Measurements from ENCODE around the gene NELFB.

NELFB gene

GRCh38 chr9:137303151-137303892 lies 48.2 kb downstream of the NELFB start:
- no peak for DNase-seq (ENCODE audit: low read depth)

DNA sequence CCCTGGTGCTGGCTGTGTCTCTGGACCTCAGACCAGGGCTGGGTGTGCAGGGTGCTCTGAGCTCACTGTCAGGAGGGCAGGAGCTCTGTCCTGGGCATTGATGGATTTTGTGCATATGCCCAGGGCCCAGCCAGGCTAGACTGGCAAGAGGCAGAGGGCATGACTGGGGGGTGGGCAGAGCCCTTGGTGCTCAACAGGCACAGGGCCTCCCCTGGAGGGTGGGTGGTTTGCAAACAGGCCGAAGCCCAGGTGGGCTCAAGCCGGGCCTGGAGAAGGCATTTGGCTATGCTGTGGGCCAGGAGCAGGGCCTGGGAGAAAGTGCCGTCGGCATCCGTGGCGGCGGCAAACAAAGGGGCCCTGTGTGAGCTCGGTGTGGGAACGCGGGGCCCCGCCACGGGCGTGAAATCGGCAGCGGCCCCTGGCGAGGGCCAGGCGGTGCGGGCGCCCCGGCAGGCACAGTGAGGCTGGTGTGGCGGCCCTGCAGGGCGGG lies 48.8 kb downstream of the NELFB start:
- no peak for DNase-seq (ENCODE audit: low read depth)

DNA sequence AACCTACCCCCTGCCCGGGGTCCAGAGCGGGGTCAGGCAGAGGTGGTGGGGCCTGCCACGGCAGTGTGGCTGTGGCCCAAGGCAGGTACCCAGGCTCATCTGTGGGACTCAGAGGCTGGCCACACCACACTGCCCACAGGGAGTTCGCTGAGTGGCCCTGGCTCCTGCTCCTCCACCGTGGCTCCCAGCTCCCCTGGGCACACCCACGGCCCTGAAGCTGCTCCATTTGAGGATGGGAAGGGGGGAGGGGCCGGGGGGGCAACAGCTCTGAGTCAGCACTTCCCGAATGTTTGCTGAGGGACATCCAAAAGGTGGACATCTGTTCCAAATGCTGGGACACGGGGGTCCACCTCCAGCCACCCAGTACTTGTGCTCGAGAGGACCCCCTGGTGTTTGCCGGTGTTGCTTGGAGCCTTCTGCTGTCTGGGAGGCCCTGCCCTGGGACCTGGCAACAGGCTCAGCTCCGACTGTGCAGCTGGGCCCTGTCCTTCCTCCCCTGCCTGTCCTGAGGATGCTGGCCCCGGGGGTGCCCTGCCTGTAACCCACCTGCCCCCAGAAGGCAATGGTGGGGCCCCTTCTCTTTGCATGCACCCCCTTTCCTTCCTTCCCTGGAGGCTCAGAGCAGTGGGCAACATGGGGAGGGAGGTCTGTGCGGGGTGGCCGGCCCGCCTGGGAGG lies 49.4 kb downstream of the NELFB start:
- DNase-seq (ENCODE audit: low read depth), result no peak

DNA sequence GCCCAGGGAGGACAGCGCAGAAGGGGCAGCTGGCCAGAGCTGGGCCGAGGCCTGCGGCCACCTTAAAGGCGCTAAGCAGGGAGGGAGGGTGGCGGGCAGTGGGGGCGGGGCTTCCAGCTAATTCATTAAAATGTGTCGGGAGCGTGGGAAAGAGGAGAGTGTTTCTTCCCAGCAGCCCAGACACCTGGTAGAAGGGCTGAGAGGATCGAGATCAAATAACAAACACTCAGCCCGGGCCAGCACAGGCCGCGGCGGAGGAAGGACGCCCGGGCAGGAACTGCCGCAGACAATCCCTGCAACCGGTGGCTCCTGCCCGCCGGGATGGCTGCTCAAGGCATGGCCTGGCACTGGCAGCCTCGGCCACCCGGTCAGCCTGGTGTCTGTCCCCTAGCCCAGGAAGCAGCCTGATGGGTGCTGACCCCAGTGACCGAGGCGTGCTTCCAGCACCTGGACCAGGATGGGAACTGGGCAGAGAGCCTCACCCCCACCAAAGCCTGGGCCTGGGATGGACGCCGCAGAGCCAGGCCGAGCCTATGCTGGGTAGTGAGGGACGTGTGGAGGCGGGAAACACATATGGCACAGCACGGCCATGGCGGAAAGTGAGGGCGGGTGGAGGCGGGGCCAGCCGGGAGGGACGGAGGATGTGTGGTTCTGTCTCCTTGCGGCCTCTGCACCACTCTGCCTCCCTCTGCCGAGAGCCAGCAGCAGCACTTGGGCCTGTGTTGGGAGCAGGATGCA lies 50.1 kb downstream of the NELFB start:
- DNase-seq (ENCODE audit: low read depth), result peak; percentile 68

- DNase-seq (ENCODE audit: low read depth), result no peak
Measured at GRCh38 chr9:137305798-137306065, 50.6 kb downstream of the NELFB start.

DNA sequence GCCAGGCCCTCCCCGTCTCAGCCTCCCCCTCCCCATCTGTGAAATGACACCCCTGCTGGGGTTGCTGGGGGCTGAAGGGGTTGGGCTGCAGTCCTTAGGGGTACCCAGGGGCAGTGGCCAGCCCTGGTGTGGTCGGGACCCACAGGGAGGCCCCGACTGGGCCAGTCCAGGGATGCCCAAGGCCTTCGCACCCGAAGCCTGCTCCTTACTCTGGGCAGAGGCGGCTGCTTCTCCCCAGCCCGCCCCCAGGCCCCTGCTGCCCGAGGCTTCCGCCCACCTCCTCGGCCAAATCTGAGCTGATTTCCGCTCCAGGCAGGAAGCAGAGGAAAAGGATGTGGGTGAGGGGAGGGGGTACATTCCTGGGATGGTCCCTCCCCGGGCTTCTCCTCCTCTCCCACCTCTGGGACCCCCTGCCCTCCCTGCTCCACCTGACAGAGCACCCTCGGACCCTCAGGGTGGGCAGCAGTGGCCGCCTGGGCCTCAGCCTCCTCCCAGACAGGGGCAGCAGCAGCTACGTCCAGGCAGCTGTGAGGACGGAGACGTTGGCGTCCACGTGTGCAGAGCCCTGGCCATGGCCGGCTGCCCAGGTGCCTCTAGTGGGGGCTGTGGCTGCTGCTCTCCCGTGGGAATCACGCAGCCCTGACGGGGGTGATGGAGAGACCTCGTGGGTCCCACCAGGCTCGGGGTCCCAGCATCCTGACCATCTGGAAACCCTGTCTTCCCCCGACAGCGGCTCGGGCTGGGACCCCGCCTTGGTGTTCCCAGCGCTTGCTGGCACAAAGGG lies 51.1 kb downstream of the NELFB start:
- DNase-seq (ENCODE audit: low read depth), result no peak

GRCh38 chr9:137306850-137307254 lies 51.7 kb downstream of the NELFB start:
- DNase-seq (ENCODE audit: low read depth), result no peak

GRCh38 chr9:137307255-137308056 lies 52.3 kb downstream of the NELFB start:
- DNase-seq (ENCODE audit: low read depth), result no peak

DNA sequence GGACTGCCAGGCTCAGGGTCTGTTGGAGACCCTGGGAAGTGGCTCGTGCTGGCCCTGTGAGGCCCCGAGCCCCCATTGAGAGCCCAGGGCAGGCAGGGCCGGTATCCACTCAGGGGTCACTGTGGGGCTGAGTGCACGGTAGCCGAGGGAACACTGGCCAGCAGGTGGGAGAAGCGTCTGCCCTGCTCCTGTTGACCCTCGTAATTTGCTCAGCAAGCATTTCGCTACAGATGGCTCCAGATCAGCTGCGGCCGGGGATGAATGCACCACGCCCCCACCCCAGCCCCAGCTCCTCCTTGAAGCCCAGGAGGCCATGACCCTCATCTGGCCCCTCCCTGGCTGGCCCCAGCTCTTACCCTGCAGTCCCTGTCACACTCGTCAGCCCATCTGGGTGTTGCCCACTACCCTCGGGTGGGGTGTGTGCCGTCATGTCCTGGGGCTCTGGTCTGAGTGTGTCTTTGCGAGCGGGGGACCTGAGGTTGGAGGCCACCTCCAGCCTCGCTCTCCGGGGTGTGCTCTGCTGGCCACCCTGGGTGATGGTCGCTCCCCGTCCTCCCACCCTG lies 53.0 kb downstream of the NELFB start:
- no peak for DNase-seq (ENCODE audit: low read depth)

DNA sequence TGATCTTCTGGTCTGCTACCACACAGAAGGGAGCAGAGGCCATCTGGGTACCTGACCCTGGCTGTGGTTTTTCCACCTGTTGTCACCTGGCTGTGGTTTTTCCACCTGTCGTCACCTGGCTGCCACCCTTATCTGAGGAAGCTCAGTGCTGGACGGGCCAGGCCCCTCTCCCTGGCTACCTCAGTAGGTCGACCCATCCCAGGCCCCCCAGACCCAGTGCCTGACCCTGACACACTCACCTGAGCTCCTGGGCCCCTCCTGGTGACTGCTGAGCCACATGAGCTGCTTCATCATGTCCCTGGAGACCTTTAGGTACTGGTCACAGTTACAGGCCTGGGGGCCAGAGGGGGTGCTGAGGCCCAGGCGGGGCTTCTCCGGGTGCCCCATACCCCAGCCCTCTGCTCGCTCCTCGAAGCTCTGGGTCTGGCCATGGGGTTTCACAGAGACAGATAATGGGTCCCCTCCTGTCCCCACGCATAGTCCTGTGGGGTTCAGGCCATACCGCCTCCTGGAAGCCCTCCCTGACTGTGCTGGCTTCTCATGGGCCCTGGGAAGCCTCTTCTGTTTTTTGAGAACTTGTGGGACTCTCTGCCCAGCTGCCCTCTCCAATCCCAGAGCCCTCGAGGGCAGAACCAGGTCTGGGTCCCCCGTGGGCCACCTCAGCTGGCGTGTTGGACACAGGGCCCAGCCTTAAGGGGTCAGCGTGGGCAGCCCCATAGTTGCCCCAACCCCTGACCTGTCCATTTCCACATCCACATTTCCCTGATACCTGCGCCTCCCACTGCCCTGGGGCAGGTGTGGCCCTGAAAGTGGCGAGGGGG lies 54.5 kb downstream of the NELFB start:
- no peak for DNase-seq (ENCODE audit: low read depth)

- DNase-seq (ENCODE audit: low read depth), result no peak
Measured at GRCh38 chr9:137310189-137311052, 55.3 kb downstream of the NELFB start.

DNA sequence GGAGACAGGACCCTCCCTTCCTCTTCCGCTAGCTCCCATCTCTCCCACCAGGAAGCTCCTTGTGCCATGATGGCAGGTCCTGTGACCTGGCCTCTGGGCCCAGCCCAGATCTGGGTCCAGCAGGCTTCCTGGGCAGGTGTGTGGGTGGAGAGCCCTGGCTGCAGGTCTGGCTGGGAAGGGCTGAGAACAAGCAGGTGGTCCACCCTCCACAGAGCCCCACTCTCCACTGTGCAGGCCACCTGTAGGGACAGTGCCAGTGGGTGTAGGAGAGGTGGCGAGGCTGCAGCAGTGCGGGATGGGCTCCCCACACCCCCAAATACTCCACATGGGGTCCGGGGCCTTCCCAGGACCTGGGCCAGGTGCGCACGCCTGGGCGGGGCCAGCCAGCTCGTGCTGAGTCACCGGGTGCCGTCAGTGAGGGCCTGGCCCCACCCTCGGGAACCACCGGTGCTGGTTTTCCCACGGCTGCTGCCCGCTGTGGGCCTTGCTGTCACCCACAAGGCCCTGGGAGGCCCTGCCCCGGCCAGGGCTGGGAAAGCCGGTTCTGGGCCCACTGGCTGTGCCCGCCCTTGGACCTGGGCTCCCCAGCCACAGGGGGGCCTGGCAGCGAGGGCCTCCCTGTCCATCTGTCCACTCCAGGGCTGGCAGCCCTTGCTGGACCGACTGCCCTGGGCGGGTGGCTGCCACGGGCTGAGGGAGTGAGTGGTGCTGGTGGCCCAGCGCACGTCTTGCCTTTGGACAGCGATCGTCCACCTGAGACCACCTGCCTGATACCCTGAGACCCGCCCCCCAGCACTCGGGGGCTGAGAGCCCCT lies 56.3 kb downstream of the NELFB start:
- no peak for DNase-seq (ENCODE audit: low read depth)

GRCh38 chr9:137311986-137312851 lies 57.1 kb downstream of the NELFB start:
- no peak for DNase-seq (ENCODE audit: low read depth)

DNA sequence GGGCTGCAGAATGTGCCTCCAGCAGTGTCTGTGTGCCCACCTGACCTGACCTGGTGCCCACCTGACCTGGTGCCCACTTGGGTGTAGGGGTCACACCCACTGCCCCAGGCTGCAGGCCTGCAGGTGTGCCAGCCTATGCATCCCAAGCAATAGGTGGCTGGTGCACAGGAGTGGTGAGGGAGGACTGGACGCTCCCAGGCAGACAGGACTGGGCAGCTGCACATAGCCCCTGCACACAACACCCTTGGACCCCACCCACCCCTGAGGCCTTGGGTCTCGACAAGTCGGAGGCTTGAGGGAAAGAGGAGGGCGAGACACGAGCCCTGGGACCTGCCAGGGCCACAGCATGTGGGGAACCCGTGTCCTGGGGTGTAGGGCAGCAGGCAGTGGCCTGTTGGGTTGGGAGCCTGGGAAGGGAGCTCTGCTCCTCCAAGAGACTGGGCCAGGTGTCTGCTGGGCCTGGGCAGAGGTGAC lies 57.8 kb downstream of the NELFB start:
- no peak for DNase-seq (ENCODE audit: low read depth)

DNA sequence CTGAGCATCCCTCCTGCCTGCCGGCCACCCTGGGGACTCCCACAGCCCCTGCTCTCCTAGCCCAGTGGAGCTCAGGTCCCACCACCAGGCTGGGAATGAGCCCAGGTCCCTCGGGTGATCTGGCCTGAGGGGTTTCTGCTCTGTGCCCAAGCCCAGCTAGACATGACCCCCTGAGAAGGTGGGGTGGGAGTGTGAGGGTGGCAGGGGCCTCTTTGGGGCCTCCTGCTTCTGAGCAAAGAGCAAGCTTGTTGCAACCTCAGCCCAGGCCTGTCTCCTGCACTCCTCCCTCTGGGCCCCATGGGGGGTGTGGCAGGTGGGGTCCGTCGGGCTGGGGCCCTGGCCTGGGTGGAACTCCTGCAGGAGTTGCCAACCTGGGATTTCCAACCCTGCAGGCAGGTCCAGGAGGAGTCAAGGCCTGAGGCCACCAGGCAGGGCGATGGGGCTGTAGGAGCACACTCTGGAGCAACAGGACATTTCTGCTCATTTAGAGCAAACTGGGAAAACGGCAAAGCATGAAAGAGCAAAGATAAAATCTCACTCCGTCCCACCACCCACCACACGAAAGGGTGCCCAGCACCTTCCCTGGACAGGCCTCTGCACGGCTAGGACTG lies 58.3 kb downstream of the NELFB start:
- DNase-seq (ENCODE audit: low read depth), result no peak

DNA sequence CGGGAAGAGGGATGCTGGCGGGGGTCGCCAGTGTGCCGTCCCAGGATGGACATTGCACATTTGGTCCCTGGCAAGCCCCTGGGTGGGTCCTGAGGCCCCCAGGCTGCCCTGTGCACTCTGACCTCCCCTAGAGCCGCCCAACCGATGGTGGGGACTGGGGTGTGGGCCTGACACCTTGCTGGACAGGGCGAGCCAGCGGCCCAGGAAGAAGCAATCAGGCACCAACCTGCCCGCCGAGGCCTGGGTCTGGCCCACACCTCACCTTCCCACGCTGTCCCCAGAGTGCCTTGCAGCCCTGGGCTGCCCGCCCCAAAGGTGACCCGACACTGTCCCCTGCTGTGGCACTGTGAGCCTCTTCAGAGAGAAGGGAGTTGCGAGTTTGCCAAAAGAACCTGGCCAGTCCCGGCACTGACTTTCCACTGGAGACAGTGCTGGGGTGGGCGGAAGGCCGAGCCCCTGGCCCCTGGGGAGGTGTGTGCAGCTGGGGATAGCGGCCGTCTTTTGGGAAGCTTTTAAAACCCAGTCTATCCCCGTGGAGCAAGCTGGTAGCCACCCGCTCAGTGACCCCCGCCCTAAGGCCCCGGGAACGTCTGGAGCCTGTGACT lies 58.9 kb downstream of the NELFB start:
- no peak for DNase-seq (ENCODE audit: low read depth)

Measured in activated T-cell treated with anti-CD3 and anti-CD28 coated beads for 48 hours (primary cell).